ENCODE results near the gene CADPS. TPM values are rescaled to one million over a fixed set of nuclear protein-coding genes. Genes with fewer than 3 reads are reported as not detected.

CADPS gene
- total and polyA plus RNA-seq, 7 donors: 1.6 to 12.5 (median 6.2) TPM; not detected in 1

GRCh38 chr3:62870321-62870720, 4.9 kb downstream of the CADPS start:
- DNase-seq: no peak
- H3K4me3 ChIP-seq: no peak overlapping the region
- H3K4me1 ChIP-seq: peaks cover 0 to 17% (median 16%) of the 10 kb centered on the region in 4 donors
- WGBS, 2 donors: 92 to 98% methylated on average over 1 of the region's 1 CpG
- H3K27me3 ChIP-seq: peaks cover 5 to 33% (median 20%) of the 10 kb centered on the region in 3 donors
- TF ChIP-seq CTCF (IDR thresholded peaks at IDR 0.05) (no peak), POLR2AphosphoS5 (IDR thresholded peaks at IDR 0.05) (no peak), POLR2A (IDR thresholded peaks at IDR 0.05) (no peak), EP300 (IDR thresholded peaks at IDR 0.05) (no peak)
- no peak overlapping the region for H3K27ac ChIP-seq
- H3K36me3 ChIP-seq: no peaks in the 10 kb centered on the region
- H3K9me3 ChIP-seq: no peaks in the 10 kb centered on the region
- intact Hi-C loops (cut with DNase I): no loop called here

- no peaks in the 10 kb centered on the region for H3K9me3 ChIP-seq
- intact Hi-C loops (cut with DNase I): no loop called here
- no peak overlapping the region for H3K4me3 ChIP-seq
- H3K4me1 ChIP-seq: no peaks in the 10 kb centered on the region
- no peak for TF ChIP-seq CTCF (IDR thresholded peaks at IDR 0.05)
- no peaks in the 10 kb centered on the region for H3K36me3 ChIP-seq
- no peak overlapping the region for H3K27ac ChIP-seq
- no peaks in the 10 kb centered on the region for H3K27me3 ChIP-seq
- 96% methylated on average over 3 of the region's 3 CpGs for WGBS, 2 donors
- DNase-seq: no peak
Observed at GRCh38 chr3:62863648-62864047, 11.6 kb downstream of the CADPS start.

- intact Hi-C loops (cut with DNase I): no loop called here
- TF ChIP-seq POLR2A (IDR thresholded peaks at IDR 0.05) (no peak), POLR2AphosphoS5 (IDR thresholded peaks at IDR 0.05) (no peak), EP300 (IDR thresholded peaks at IDR 0.05) (no peak), CTCF (IDR thresholded peaks at IDR 0.05) (no peak)
- 85 to 87% methylated on average over 5 of the region's 5 CpGs for WGBS, 2 donors
Observed at GRCh38 chr3:62859203-62859791, 15.9 kb downstream of the CADPS start.

GRCh38 chr3:62845996-62846395, 29.2 kb downstream of the CADPS start:
- TF ChIP-seq POLR2A (IDR thresholded peaks at IDR 0.05) (no peak), POLR2AphosphoS5 (IDR thresholded peaks at IDR 0.05) (no peak), EP300 (IDR thresholded peaks at IDR 0.05) (no peak), CTCF (IDR thresholded peaks at IDR 0.05) (no peak)

More at GRCh38 chr3:62859203-62859791, 15.9 kb downstream of the CADPS start:
- H3K36me3 ChIP-seq: no peaks in the 10 kb centered on the region
- no peak overlapping the region for H3K4me3 ChIP-seq
- DNase-seq: no peak
- H3K9me3 ChIP-seq: no peaks in the 10 kb centered on the region
- no peaks in the 10 kb centered on the region for H3K4me1 ChIP-seq
- no peaks in the 10 kb centered on the region for H3K27me3 ChIP-seq
- no peak overlapping the region for H3K27ac ChIP-seq

GRCh38 chr3:62843508-62843907, 31.7 kb downstream of the CADPS start:
- no peak for TF ChIP-seq POLR2AphosphoS5 (IDR thresholded peaks at IDR 0.05)
- TF ChIP-seq EP300 (IDR thresholded peaks at IDR 0.05): no peak
- no peak for TF ChIP-seq POLR2A (IDR thresholded peaks at IDR 0.05)
- no peak for TF ChIP-seq CTCF (IDR thresholded peaks at IDR 0.05)
- intact Hi-C loops (cut with DNase I): no loop called here
- Histone ChIP-seq H3K4me3 (no peak overlapping the region), H3K36me3 (no peaks in the 10 kb centered on the region), H3K4me1 (no peaks in the 10 kb centered on the region), H3K9me3 (no peaks in the 10 kb centered on the region), H3K27me3 (no peaks in the 10 kb centered on the region), H3K27ac (no peak overlapping the region)
- DNase-seq: no peak
- WGBS, 2 donors: 38 to 48% methylated on average over 1 of the region's 1 CpG

More at GRCh38 chr3:62845996-62846395, 29.2 kb downstream of the CADPS start:
- DNase-seq: no peak
- Histone ChIP-seq H3K9me3 (no peaks in the 10 kb centered on the region), H3K27ac (no peak overlapping the region), H3K4me1 (no peaks in the 10 kb centered on the region), H3K27me3 (no peaks in the 10 kb centered on the region), H3K36me3 (no peaks in the 10 kb centered on the region), H3K4me3 (no peak overlapping the region)
- 49 to 69% methylated on average over 4 of the region's 4 CpGs for WGBS, 2 donors
- intact Hi-C loops (cut with DNase I): no loop called here

All from sigmoid colon (tissue), 7 donors.